HepG2 (cell line): ENCODE results near the gene CARD19. TPM values are rescaled to one million over a fixed set of nuclear protein-coding genes. Genes with fewer than 3 reads are reported as not detected.

Source experiments
- ATAC-seq: fragments of 200-7000 bp; cut with Tn5 transposase; 3 replicates; pipeline ENCODE4 v1.9.1; 2020; ENCODE audit warnings: mild to moderate bottlenecking, moderate library complexity
- BruUV-seq: library from RNA; stranded (reverse); fragments of 400-500 nt; replicated peaks from 2 replicates; lab custom pipeline; 2021; lab: Mats Ljungman, UMichigan
- CTCF ChIA-PET: fragments of 300-600 bp; formaldehyde crosslinking; extraction: SDS; loops from one replicate; lab custom pipeline; 2021; ENCODE audit warnings: low total read pairs, inconsistent platforms, low intra/inter-chr PET ratio; lab: Yijun Ruan, JAX
- POLR2A ChIA-PET: fragments of 350-600 bp; sonication (Branson Sonifier 250); formaldehyde crosslinking; loops from one replicate; lab custom pipeline; 2020; ENCODE audit warnings: antibody characterized with exemption, inconsistent platforms; lab: Yijun Ruan, JAX
- DNase-seq: peaks from one replicate; pipeline ENCODE4 v3.0.0-alpha.2; 2015; ENCODE audit warnings: low spot score
- FAIRE-seq: peaks from 3 replicates; lab custom pipeline; 2011; peaks lifted over from hg19 to GRCh38; lab: Jason Lieb, UNC
- H2AFZ ChIP-seq: one replicate; pipeline ENCODE4 v1.6.1; 2011; ENCODE audit warnings: low read length, inconsistent platforms
- H3K27ac ChIP-seq: fragments of 300-600 bp; 3 replicates; pipeline ENCODE4 v1.8.0; 2011; ENCODE audit warnings: mixed run types, mild to moderate bottlenecking, mixed read lengths, low read length, inconsistent platforms; ENCODE audit not compliant: insufficient read depth; ENCODE audit errors: extremely low read length
- H3K27me3 ChIP-seq, 2 experiments: fragments of 200-600 bp in 1 of 2; 2 replicates in 1 of 2; 3 replicates in 1 of 2; pipeline versions ENCODE4 v1.6.0 to v1.8.0; 2011; ENCODE audit warnings: low read length in 2 of 2, mild to moderate bottlenecking in 2 of 2, moderate library complexity in 2 of 2, inconsistent platforms in 1 of 2; ENCODE audit not compliant: insufficient read depth in 2 of 2, control insufficient read depth in 1 of 2
- H3K36me3 ChIP-seq, 2 experiments: fragments of 200-600 bp in 1 of 2; replicated peaks in 1 of 2; 2 replicates in 1 of 2; 3 replicates in 1 of 2; pipeline versions ENCODE4 v1.5.1 to v1.8.0; 2011; ENCODE audit warnings: low read length in 2 of 2, inconsistent platforms in 1 of 2; ENCODE audit not compliant: insufficient read depth in 2 of 2, control insufficient read depth in 1 of 2
- H3K4me1 ChIP-seq: 2 replicates; pipeline ENCODE4 v1.5.1; 2012; ENCODE audit warnings: low read length, inconsistent platforms; ENCODE audit not compliant: insufficient read depth
- H3K4me2 ChIP-seq: 2 replicates; pipeline ENCODE4 v1.6.0; 2011; ENCODE audit warnings: low read depth, low read length, inconsistent platforms
- H3K4me3 ChIP-seq, 3 experiments: fragments of 200-600 bp in 1 of 3; sonication (generic), shearing (Covaris generic) in 1 of 3; replicated peaks in 1 of 3; 2 replicates each; pipeline ENCODE4 v1.5.1; 2011 to 2016; ENCODE audit warnings: low read length in 3 of 3, inconsistent platforms in 2 of 3, low read depth in 2 of 3, mild to moderate bottlenecking in 2 of 3, control low read depth in 1 of 3, mixed read lengths in 1 of 3; ENCODE audit not compliant: insufficient read depth in 1 of 3
- H3K79me2 ChIP-seq: one replicate; pipeline ENCODE4 v1.6.1; 2011; ENCODE audit warnings: low read length, inconsistent platforms; ENCODE audit not compliant: insufficient read depth
- H3K9ac ChIP-seq: 2 replicates; pipeline ENCODE4 v1.6.0; 2011; ENCODE audit warnings: mild to moderate bottlenecking, low read depth, low read length, inconsistent platforms; ENCODE audit not compliant: insufficient read depth
- H3K9me3 ChIP-seq: 2 replicates; pipeline ENCODE4 v1.5.1; 2012; ENCODE audit warnings: mild to moderate bottlenecking, low read length
- H4K20me1 ChIP-seq: 2 replicates; pipeline ENCODE4 v1.6.0; 2011; ENCODE audit warnings: inconsistent platforms, mild to moderate bottlenecking, low read length, moderate library complexity; ENCODE audit not compliant: insufficient read depth
- FIP1L1 ChIP-seq: fragments of 200-400 bp; formaldehyde crosslinking; IDR thresholded peaks from 2 replicates; pipeline ENCODE4 v1.6.1; 2018; ENCODE audit warnings: low read depth, mild to moderate bottlenecking, low read length, moderate library complexity, borderline replicate concordance; ENCODE audit not compliant: insufficient read depth
- HNRNPK ChIP-seq: fragments of 200-400 bp; formaldehyde crosslinking; IDR thresholded peaks from 2 replicates; pipeline ENCODE4 v1.6.1; 2018; ENCODE audit warnings: low read length, low read depth, moderate library complexity, mild to moderate bottlenecking; ENCODE audit not compliant: poor library complexity, severe bottlenecking
- MAZ ChIP-seq, 2 experiments: sonication (generic) in 1 of 2; formaldehyde crosslinking in 1 of 2; IDR thresholded peaks; 2 replicates each; pipeline versions ENCODE4 v1.5.0 to v1.6.1; 2012 to 2020; ENCODE audit warnings: low read depth in 2 of 2, mild to moderate bottlenecking in 2 of 2, borderline replicate concordance in 1 of 2, improper control_type of control experiment in 1 of 2, low read length in 1 of 2, missing genetic modification reagents in 1 of 2, moderate library complexity in 1 of 2
- NFYB ChIP-seq: sonication (generic); formaldehyde crosslinking; IDR thresholded peaks from 2 replicates; pipeline ENCODE4 v1.4.0; 2020; ENCODE audit warnings: missing genetic modification reagents
- POLR2G ChIP-seq: fragments of 200-400 bp; formaldehyde crosslinking; IDR thresholded peaks from 2 replicates; pipeline ENCODE4 v1.6.1; 2018; ENCODE audit warnings: mild to moderate bottlenecking, low read depth, low read length, moderate library complexity
- ZNF557 ChIP-seq: sonication (generic); formaldehyde crosslinking; IDR thresholded peaks from 2 replicates; pipeline ENCODE4 v1.4.0; 2020; ENCODE audit warnings: missing genetic modification reagents
- ZNF629 ChIP-seq: sonication (generic); formaldehyde crosslinking; conservative IDR thresholded peaks from 2 replicates; pipeline ENCODE4 v1.5.0; 2020; ENCODE audit warnings: missing genetic modification reagents
- ZNF879 ChIP-seq: sonication (generic); formaldehyde crosslinking; IDR thresholded peaks from 2 replicates; pipeline ENCODE4 v1.8.1; 2023; ENCODE audit warnings: missing genetic modification reagents
- WGBS: methylation state at CpG from one replicate; pipeline ENCODE4 v1.1.6; 2017; ENCODE audit warnings: low lambda C conversion rate; 5-methylcytosine and 5-hydroxymethylcytosine counted together
- in situ Hi-C: cut with HindIII; loops from 2 replicates; pipeline ENCODE4 v1.10.0; 2017; ENCODE audit warnings: low pct_unique_long_range_greater_than_20kb; ENCODE audit not compliant: extremely low pct_ligation_motif_present
- intact Hi-C: fragments of 100-400 bp; cut with micrococcal nuclease; formaldehyde crosslinking; loops from one replicate; pipeline ENCODE4 v1.10.0; 2022; ENCODE audit not compliant: unreplicated experiment
- polyA plus RNA-seq, 8 experiments: library from polyadenylated mRNA; depleted of rRNA in 3 of 8; stranded (reverse) in 7 of 8; unstranded in 1 of 8; fragments of >200 nt; fragmentation: Illumina TruSeq in 4 of 8; extraction: Trizol in 4 of 8; gene quantifications; 2 replicates each; pipeline versions ENCODE4 v1.2.1 to v1.2.3, GENCODE V29; 2011 to 2016; ENCODE audit warnings: low read depth in 4 of 8, missing spikeins in 1 of 8, mixed read lengths in 1 of 8; ENCODE audit not compliant: insufficient read depth in 1 of 8
- total RNA-seq, 5 experiments: library from RNA; depleted of rRNA; stranded (reverse); fragments of >200 nt; fragmentation: Illumina TruSeq; extraction: Trizol; gene quantifications; 2 replicates each; pipeline ENCODE4 v1.2.3, GENCODE V29; 2016; ENCODE audit warnings: low read depth in 1 of 5
- TF ChIP-seq, protein P1 (sequence below): sonication (generic); formaldehyde crosslinking; IDR thresholded peaks from 2 replicates; pipeline ENCODE4 v1.8.1; 2022; ENCODE audit warnings: mild to moderate bottlenecking, missing genetic modification reagents
- TF ChIP-seq, protein P2 (sequence below): IDR thresholded peaks from 2 replicates; pipeline ENCODE4 v1.6.1; 2016; ENCODE audit warnings: low read depth, control low read depth
- TF ChIP-seq, protein P3 (sequence below): sonication (generic); formaldehyde crosslinking; IDR thresholded peaks from 2 replicates; pipeline ENCODE4 v1.5.1; 2020; ENCODE audit warnings: missing genetic modification reagents, mild to moderate bottlenecking, borderline replicate concordance
- TF ChIP-seq, protein P4 (sequence below): sonication (generic); formaldehyde crosslinking; IDR thresholded peaks from 2 replicates; pipeline ENCODE4 v1.5.1; 2020; ENCODE audit warnings: missing genetic modification reagents, mild to moderate bottlenecking, borderline replicate concordance

The CARD19 gene
- total and polyA plus RNA-seq, 2 of the 13 experiments (the other 11 are each of a cell fraction or from before 2014, with no cell fraction given): 18.4 to 47.2 TPM

DNA sequence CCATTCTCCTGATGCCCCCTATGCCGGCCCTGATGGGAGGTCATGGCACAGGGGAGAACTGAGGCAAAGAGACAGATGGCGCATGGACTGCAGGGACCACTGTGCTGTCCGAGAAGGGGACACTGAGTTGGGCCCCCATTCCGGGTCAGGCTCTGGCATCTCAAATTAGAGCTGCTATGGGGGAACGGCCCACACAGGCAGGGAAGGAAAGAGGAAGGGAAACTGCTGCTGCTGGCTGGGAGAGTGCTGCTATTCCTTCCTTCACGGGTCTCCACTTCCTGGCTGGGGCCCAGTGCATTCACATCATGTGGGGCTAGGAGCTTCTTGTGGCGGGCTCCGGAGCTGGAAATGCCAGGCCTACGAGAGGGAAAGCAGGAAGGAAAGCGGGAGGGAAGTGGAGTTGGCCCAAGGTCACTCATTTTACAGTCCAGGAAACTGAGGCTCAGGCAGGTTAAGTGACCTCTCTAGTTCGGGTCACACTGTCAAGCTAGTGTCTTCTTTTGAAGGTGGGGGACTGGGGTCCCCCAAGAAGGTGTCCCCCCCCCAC is 1.3 kb upstream of the CARD19 start (continued):
- TF ChIP-seq ZNF879: 0 out of 2 replicates have a peak, but pooled peaks have one; percentile 34
- peak; percentile 75 for TF ChIP-seq ZNF629 (CRISPR knock-in tag)
- TF ChIP-seq, protein P1, sequence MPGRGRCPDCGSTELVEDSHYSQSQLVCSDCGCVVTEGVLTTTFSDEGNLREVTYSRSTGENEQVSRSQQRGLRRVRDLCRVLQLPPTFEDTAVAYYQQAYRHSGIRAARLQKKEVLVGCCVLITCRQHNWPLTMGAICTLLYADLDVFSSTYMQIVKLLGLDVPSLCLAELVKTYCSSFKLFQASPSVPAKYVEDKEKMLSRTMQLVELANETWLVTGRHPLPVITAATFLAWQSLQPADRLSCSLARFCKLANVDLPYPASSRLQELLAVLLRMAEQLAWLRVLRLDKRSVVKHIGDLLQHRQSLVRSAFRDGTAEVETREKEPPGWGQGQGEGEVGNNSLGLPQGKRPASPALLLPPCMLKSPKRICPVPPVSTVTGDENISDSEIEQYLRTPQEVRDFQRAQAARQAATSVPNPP: no peak

DNA sequence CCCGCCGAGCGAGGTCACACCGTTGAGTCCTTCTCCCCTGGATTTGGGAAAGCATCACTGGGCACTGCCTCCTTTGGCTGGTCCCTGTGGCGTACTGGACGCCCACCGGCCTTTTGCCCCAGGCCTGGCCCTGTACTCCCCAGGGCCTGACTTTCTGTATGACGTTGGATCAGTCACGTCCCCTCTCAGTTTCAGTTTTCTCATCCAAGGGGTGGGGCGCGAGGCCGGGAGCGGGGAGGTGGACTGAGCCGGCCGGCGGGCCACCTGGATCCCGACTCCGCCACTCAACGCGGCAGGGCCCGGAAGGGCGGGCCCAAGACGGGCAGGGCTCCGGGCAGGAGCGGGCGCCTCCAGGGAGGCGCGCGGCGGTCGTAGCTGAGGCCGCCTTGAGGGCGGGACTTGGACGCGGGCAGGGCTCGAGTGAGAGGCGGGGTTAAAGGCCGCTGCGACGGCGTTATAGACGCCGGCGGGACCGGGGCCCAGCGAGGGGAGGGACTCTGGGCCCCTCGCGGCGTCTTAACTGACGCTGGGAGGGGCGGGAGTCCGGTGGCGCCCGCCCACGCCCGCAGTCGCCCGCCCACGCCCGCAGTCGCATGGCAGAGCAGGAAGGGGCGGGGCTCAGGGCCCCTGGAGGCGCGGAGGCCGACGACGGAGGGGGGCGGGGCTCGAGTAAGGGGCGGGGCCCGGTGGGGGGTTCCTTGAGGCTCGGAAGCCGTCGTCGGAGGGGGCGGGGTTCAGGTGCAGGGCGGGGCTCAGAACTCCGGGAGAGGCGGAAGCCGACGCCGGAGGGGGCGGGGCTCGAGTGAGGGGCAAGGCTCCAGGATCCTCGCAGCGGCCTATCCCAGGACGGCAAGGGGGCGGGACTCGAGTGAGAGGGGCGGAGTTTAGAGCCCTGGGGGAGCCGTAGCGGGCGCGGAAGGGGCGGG is 549 bp upstream of the CARD19 start:
- ChIA-PET POLR2A (interaction anchor here (0.6 to 3.4 kb wide), 9 partner anchors 10 to 62 kb away, joined by 3 to 21 read pairs (median 4); partner anchors contain the start of gene NINJ1), CTCF (no interaction called here)
- intact Hi-C loops (loop anchor here (1.0 kb wide), 1 partner anchor 33 kb away; no protein-coding TSS in a partner anchor), in situ Hi-C loops (no loop called here)
- Histone ChIP-seq H3K9me3 (no peaks in the 10 kb centered on the region), H2AFZ (no peak overlapping the region), H3K27me3 (no peaks in the 10 kb centered on the region; a peak in 1 of 5 replicates), H3K4me2 (peak overlapping the region; percentile 82), H3K79me2 (peaks cover 18% of the 10 kb centered on the region), H3K27ac (peak overlapping the region; percentile 73), H3K4me3 (peak overlapping the region; percentile 80 to 91 (median 90)), H4K20me1 (no peaks in the 10 kb centered on the region; the same call in 1 of the 2 replicates), H3K36me3 (no peaks in the 10 kb centered on the region), H3K9ac (peak overlapping the region; percentile 79), H3K4me1 (peaks cover 71% of the 10 kb centered on the region)
- DNase-seq (peak; percentile 95), FAIRE-seq (no peak), ATAC-seq (peak; percentile 83)
- BruUV-seq: no TSS peak
- 1% methylated on average over 39 of the region's 95 CpGs for WGBS
- TF ChIP-seq ZNF557 (CRISPR knock-in tag) (no peak), POLR2G (peak; percentile 82), MAZ (IDR thresholded peaks at IDR 0.05; ENCODE audit: borderline replicate concordance, low read depth, low read length) (peak; percentile 77), MAZ (CRISPR knock-in tag; IDR thresholded peaks at IDR 0.05; ENCODE audit: low read depth) (0 out of 2 replicates have a peak, but pooled peaks have one; percentile 54), HNRNPK (peak; percentile 56), NFYB (CRISPR knock-in tag) (0 out of 2 replicates have a peak, but pooled peaks have one; percentile 28), FIP1L1 (no peak)
- TF ChIP-seq, protein P2, sequence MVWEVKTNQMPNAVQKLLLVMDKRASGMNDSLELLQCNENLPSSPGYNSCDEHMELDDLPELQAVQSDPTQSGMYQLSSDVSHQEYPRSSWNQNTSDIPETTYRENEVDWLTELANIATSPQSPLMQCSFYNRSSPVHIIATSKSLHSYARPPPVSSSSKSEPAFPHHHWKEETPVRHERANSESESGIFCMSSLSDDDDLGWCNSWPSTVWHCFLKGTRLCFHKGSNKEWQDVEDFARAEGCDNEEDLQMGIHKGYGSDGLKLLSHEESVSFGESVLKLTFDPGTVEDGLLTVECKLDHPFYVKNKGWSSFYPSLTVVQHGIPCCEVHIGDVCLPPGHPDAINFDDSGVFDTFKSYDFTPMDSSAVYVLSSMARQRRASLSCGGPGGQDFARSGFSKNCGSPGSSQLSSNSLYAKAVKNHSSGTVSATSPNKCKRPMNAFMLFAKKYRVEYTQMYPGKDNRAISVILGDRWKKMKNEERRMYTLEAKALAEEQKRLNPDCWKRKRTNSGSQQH (CRISPR knock-in tag): no peak
- TF ChIP-seq, protein P3, sequence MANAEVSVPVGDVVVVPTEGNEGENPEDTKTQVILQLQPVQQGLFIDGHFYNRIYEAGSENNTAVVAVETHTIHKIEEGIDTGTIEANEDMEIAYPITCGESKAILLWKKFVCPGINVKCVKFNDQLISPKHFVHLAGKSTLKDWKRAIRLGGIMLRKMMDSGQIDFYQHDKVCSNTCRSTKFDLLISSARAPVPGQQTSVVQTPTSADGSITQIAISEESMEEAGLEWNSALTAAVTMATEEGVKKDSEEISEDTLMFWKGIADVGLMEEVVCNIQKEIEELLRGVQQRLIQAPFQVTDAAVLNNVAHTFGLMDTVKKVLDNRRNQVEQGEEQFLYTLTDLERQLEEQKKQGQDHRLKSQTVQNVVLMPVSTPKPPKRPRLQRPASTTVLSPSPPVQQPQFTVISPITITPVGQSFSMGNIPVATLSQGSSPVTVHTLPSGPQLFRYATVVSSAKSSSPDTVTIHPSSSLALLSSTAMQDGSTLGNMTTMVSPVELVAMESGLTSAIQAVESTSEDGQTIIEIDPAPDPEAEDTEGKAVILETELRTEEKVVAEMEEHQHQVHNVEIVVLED (CRISPR knock-in tag): peak; percentile 71; the same call in 1 of the 2 replicates
- TF ChIP-seq, protein P4, sequence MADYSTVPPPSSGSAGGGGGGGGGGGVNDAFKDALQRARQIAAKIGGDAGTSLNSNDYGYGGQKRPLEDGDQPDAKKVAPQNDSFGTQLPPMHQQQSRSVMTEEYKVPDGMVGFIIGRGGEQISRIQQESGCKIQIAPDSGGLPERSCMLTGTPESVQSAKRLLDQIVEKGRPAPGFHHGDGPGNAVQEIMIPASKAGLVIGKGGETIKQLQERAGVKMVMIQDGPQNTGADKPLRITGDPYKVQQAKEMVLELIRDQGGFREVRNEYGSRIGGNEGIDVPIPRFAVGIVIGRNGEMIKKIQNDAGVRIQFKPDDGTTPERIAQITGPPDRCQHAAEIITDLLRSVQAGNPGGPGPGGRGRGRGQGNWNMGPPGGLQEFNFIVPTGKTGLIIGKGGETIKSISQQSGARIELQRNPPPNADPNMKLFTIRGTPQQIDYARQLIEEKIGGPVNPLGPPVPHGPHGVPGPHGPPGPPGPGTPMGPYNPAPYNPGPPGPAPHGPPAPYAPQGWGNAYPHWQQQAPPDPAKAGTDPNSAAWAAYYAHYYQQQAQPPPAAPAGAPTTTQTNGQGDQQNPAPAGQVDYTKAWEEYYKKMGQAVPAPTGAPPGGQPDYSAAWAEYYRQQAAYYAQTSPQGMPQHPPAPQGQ (CRISPR knock-in tag): no peak
